ENCODE results near the gene ATXN1.

- no peak for TF ChIP-seq CTCF (conservative IDR thresholded peaks at IDR 0.05; ENCODE audit: low read depth, low read length)
- no peak for TF ChIP-seq EZH2 (IDR thresholded peaks at IDR 0.05; ENCODE audit: borderline replicate concordance, low read depth, low read length, poor library complexity, severe bottlenecking)
Observed at GRCh38 chr6:16396497-16397319, 364.6 kb downstream of the ATXN1 start.
